ENCODE measurements around the gene PRR5L.

DNA sequence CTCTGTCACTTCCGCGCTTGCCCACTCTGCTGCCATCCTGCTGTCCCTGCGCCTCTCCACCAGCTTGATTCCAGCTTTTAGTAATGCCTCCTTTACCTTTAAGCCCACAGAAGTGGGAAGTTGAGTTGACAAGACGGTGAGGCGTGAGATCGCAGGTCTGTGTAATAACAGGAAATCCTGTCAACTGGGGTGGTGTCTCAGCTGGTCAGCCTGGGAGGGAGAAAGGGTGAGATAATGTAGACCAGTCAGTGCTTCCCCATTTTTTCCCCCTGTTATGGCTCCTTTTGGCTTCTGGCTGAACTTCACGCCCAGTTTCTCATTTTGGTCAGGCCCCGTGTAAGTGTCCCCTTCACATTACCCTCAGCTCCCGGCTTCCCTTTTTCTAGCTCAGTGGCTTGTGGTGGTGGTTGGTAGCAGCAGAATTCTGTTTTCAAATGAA, 115.1 kb downstream of the PRR5L start:
- TF ChIP-seq, protein P1, sequence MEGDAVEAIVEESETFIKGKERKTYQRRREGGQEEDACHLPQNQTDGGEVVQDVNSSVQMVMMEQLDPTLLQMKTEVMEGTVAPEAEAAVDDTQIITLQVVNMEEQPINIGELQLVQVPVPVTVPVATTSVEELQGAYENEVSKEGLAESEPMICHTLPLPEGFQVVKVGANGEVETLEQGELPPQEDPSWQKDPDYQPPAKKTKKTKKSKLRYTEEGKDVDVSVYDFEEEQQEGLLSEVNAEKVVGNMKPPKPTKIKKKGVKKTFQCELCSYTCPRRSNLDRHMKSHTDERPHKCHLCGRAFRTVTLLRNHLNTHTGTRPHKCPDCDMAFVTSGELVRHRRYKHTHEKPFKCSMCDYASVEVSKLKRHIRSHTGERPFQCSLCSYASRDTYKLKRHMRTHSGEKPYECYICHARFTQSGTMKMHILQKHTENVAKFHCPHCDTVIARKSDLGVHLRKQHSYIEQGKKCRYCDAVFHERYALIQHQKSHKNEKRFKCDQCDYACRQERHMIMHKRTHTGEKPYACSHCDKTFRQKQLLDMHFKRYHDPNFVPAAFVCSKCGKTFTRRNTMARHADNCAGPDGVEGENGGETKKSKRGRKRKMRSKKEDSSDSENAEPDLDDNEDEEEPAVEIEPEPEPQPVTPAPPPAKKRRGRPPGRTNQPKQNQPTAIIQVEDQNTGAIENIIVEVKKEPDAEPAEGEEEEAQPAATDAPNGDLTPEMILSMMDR (IDR thresholded peaks at IDR 0.05), result no peak
- no peak for TF ChIP-seq ZFX (IDR thresholded peaks at IDR 0.05; ENCODE audit: borderline replicate concordance)

Measured in 22Rv1 (cell line).